ENCODE results near the gene SLC9C1. TPM values are rescaled to one million over a fixed set of nuclear protein-coding genes. Genes with fewer than 3 reads are reported as not detected.

The SLC9C1 gene
- not detected in 2 replicates for total RNA-seq

GRCh38 chr3:112293368-112294321 is at the start of gene SLC9C1:
Gene SLC9C1, minus strand, starts transcription at chr3:112294216. Its CDS starts 7,425 bp downstream, at chr3:112286791.

GRCh38 chr3:112333002-112333380 is 39.0 kb upstream of the SLC9C1 start, which contains the start of gene CD200:
Gene CD200, plus strand, starts transcription at chr3:112333156. Its CDS starts 57 bp downstream, at chr3:112333213.

GRCh38 chr3:112132975-112133448 is 161.0 kb downstream of the SLC9C1 start, which contains the start of gene GCSAM:
Gene GCSAM, minus strand, starts transcription at chr3:112133248. Its CDS starts 128 bp downstream, at chr3:112133120.

Other genes starting within 250 kb of the SLC9C1 start
- 3.6 and 6.4 TPM in 2 replicates for gene C3orf52, start 207.8 kb downstream of the SLC9C1 start, total RNA-seq
- 0.91 and 2.0 TPM in 2 replicates for gene GCSAM, start 161.0 kb downstream of the SLC9C1 start, total RNA-seq
- gene CD200, start 38.9 kb upstream of the SLC9C1 start, total RNA-seq, result not detected in 2 replicates
- gene BTLA, start 205.3 kb upstream of the SLC9C1 start, total RNA-seq, result not detected in 2 replicates